Measurements from ENCODE around the gene MRPS22.

MRPS22 gene

DNA sequence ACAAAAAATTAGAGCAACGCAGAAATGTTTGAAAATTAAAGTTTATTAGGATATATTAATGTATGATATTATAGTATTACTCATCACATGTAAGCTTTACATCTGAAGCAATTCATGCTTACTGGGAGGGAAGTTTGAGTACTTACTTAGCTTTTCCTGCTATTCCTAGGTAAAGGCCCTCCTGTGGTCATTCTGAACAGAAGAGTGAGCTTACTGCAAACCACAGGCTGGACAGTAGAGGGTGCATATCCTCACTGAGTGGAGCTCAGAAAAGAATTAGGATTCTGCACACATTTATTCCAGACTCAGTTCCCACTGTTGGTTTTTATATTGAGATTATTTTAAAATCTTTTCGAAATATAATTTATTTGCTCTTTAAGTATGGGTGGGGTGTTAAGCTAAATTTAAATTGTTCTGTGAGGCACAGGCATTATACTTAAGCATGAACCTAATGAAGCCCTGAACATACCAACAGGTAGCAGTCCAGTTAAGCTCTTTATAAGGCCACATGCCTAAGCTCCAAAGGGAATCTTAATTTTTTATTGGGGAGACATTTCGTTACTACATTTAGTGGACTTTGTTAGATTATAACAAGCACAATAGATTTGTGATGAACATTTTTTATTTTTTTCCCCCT is 10.2 kb downstream of the MRPS22 start:
- no peak for DNase-seq (ENCODE audit: low read depth)
- TF ChIP-seq, protein P1, sequence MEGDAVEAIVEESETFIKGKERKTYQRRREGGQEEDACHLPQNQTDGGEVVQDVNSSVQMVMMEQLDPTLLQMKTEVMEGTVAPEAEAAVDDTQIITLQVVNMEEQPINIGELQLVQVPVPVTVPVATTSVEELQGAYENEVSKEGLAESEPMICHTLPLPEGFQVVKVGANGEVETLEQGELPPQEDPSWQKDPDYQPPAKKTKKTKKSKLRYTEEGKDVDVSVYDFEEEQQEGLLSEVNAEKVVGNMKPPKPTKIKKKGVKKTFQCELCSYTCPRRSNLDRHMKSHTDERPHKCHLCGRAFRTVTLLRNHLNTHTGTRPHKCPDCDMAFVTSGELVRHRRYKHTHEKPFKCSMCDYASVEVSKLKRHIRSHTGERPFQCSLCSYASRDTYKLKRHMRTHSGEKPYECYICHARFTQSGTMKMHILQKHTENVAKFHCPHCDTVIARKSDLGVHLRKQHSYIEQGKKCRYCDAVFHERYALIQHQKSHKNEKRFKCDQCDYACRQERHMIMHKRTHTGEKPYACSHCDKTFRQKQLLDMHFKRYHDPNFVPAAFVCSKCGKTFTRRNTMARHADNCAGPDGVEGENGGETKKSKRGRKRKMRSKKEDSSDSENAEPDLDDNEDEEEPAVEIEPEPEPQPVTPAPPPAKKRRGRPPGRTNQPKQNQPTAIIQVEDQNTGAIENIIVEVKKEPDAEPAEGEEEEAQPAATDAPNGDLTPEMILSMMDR (IDR thresholded peaks at IDR 0.05; ENCODE audit: low read depth, low read length, missing control alignments) = peak; percentile 53

DNA sequence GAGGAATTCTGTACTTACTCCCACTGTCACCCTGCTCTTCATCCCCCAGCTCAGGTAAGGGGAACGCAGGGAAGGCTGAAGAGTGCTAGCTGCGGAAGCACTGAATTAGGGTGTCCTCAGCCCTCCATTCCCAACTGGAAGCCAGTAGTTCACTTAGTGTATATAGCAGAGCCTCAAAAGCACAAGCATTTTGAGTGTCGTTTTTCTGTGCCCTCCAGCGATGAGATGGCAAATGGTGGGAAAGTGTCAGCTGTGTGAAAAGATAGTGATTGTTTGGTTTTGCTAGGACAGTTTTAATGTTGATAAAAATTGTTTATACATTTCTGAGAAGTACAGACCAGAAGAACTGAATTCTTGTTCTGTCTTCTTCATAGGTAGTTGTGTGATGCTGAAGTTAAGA is 10.8 kb downstream of the MRPS22 start:
- no peak overlapping the region for H3K4me3 ChIP-seq (ENCODE audit: low read depth, low read length)
- no peak for DNase-seq (ENCODE audit: low read depth)
- TF ChIP-seq, protein P1 (IDR thresholded peaks at IDR 0.05; ENCODE audit: low read depth, low read length, missing control alignments) = no peak

More for the DNA sequence above, 10.2 kb downstream of the MRPS22 start:
- no peak overlapping the region for H3K4me3 ChIP-seq (ENCODE audit: low read depth, low read length)

DNA sequence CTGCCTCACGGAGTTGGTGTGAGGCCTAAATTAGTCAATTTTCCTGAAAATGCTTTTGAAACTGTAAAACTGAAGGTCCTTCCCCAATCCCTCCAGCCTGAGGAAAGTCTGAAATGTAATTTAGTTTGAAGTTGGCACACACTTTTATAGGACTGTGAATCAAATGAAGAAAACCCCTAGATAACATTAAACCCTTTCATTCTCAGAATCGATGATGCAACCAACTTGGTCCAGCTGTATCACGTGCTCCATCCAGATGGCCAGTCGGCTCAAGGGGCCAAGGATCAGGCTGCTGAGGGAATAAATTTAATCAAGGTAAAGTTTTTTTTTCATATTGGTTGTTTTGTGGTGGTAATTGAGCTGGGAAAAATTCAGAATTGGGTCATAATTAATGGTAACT is 11.7 kb downstream of the MRPS22 start:
- no peak overlapping the region for H3K4me3 ChIP-seq (ENCODE audit: low read depth, low read length)
- TF ChIP-seq, protein P1 (IDR thresholded peaks at IDR 0.05; ENCODE audit: low read depth, low read length, missing control alignments) = no peak
- DNase-seq (ENCODE audit: low read depth) = no peak

DNA sequence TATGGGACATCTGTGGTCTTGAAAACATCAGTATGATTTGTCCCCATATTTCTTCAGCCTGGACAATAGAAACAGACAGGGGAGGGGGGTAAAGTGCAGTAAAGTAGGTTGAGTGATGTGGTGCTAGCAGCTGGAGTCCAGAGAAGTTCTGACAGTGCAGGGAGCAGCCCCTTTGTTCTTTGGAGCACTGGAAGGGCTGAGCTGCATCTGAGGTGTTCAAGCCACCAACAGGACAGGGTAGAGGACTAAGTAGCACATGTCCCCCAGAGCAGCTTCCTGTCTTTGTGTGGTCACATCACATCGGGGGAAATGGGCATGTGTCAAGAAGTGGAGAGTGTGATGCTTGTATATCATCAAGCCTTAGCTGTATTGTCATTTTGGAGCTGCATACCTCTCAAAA is 12.1 kb downstream of the MRPS22 start:
- H3K4me3 ChIP-seq (ENCODE audit: low read depth, low read length) = no peak overlapping the region
- TF ChIP-seq, protein P1 (IDR thresholded peaks at IDR 0.05; ENCODE audit: low read depth, low read length, missing control alignments) = no peak
- no peak for DNase-seq (ENCODE audit: low read depth)

GRCh38 chr3:139357899-139358298 is 14.1 kb downstream of the MRPS22 start:
- TF ChIP-seq, protein P1 (IDR thresholded peaks at IDR 0.05; ENCODE audit: low read depth, low read length, missing control alignments) = no peak
- no peak for DNase-seq (ENCODE audit: low read depth)

GRCh38 chr3:139358841-139359562 is 15.2 kb downstream of the MRPS22 start:
- DNase-seq (ENCODE audit: low read depth) = no peak
- TF ChIP-seq, protein P1 (IDR thresholded peaks at IDR 0.05; ENCODE audit: low read depth, low read length, missing control alignments) = no peak
- H3K4me3 ChIP-seq (ENCODE audit: low read depth, low read length) = no peak overlapping the region

More at GRCh38 chr3:139357899-139358298, 14.1 kb downstream of the MRPS22 start:
- H3K4me3 ChIP-seq (ENCODE audit: low read depth, low read length) = no peak overlapping the region

Measured in GM12864 (cell line).